NCI-H774 (cell line): Measurements from ENCODE around the gene PTPRJ.
"Not testable (repeated sequence)": the region's sequence is repeated elsewhere in the genome, so short reads cannot be mapped to it uniquely, and the experiment has no call there.

Source experiments
- DNase-seq: peaks from one replicate; lab custom pipeline; 2025; lab: John Stamatoyannopoulos, UW

PTPRJ gene

GRCh38 chr11:48122246-48122645, 141.9 kb downstream of the PTPRJ start:
- DNase-seq, result no peak

DNA sequence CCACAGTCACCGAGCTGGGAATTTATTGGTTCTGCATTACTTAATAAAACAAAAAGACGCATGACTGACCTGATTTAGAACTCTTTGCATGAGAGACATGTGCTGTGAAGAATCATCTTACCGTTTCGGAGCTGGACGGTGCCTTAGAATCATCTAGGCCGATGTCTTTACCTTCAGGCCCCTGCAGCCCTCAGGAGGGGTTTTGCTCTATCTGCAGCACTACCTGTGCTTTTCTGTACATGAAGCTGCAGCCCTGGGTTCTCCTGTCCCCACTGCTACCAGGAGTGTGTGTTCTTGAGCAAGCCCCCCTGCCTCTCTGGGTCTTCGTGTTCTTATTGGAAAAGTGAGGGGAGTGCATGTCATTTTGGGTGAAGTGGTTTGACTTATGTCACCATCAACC, 142.3 kb downstream of the PTPRJ start:
- DNase-seq, result no peak

- DNase-seq, result no peak
Measured at GRCh38 chr11:48123254-48123875, 143.0 kb downstream of the PTPRJ start.

DNA sequence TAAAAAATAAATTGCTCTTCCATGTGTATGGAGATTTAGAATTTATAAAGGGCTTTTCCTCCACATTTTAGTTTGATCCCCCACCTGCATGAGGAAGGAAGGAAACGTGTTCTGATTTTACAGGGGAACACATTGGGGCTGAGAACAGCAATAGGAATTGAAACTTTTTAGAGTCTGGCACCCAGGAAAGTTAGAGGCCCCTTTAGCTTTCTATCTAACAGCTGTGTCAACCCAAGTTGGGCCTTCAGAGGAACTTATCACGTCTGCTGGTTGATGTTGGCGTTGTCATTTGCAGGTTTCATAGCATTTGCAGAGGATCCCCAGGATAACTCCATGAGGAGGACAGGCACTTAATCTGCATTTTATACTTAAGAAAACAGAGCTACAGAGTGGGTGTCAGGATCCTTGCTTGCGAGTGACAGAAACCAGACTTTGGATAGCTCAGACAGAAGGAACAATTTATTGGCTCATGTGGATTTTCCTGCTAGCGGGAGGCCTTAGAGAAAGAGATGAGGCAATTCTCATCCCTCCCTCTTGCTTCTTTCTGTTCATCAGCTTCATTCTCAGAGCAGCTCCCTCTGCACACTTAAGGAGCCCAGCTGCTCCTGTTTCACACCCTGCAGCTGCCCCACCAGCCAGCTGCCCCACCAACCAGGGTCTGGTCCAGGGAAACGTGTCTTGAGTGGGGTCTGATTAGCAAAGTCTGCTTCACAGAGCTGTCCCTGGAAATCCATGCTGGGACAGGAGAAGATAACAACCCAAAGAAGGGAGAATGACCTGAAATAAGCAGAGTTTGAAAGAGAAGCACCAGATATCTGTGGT, 143.8 kb downstream of the PTPRJ start:
- DNase-seq, result no peak

- no peak for DNase-seq
Measured at GRCh38 chr11:48124880-48125279, 144.5 kb downstream of the PTPRJ start.

GRCh38 chr11:48125866-48126265, 145.5 kb downstream of the PTPRJ start:
- DNase-seq, result no peak

- no peak for DNase-seq
Measured at GRCh38 chr11:48127521-48128183, 147.3 kb downstream of the PTPRJ start.

- DNase-seq, result no peak
Measured at GRCh38 chr11:48129697-48130395, 149.5 kb downstream of the PTPRJ start.

- no peak for DNase-seq
Measured at GRCh38 chr11:48134221-48134922, 154.0 kb downstream of the PTPRJ start.

GRCh38 chr11:48138222-48138621, 157.9 kb downstream of the PTPRJ start:
- DNase-seq, result no peak

DNA sequence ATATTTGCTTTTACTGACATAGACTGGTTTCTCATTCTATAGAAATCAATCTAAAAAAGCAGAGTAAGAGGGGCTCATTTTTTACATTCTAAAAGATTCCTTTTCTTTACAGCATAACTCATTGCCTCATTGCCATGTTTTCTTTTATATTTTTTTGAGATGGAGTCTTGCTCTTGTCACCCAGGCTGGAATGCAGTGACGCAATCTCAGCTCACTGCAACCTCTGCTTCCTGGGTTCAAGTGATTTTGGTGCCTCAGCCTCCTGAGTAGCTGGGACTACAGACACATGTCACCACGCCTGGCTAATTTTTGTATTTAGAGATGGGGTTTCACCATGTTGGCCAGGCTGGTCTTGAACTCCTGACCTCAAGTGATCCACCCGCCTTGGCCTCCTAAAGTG, 159.5 kb downstream of the PTPRJ start:
- DNase-seq, result not testable (repeated sequence)

GRCh38 chr11:48141475-48142122, 161.2 kb downstream of the PTPRJ start:
- DNase-seq, result peak; percentile 25

GRCh38 chr11:48142889-48143288, 162.5 kb downstream of the PTPRJ start:
- no peak for DNase-seq

DNA sequence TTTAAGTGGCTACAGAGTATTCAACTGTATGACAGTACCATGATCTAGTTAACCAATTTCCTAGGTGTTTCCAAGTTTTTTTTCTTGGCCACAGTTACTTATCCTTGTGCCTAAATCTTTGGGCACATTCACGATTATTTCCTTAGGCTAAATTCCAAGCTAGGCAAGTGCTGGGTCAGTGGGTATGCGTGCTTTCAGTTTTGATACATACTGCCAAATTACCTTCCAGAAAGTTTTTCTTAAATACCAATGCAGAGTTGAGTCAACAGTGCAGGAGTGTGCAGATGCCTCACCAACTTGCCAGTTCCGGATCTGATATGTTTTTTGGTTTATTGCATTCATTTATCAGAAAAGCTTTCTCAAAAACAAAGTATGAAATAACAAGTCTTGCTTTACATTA, 168.4 kb downstream of the PTPRJ start:
- no peak for DNase-seq

DNA sequence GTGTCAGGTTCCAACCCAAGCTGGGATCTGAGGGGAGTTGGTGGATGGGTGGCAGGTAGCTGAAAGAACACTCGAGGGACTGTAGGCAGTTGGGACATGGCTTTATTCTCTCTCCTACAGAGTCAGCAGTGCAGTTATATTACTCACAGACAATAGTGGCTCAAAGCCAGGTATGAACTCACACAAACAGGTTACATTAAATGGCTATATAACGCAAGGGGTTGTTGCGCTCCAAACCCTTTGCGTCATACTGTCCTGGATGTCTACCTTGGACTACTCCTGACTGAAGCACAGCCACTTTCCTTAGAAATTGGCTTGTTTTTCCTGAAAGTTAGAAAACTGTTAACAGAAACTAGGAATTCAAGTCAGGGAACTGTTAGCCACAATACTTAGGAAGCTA, 169.9 kb downstream of the PTPRJ start:
- DNase-seq, result no peak

- DNase-seq, result no peak
Measured at GRCh38 chr11:48154151-48154550, 173.8 kb downstream of the PTPRJ start.

GRCh38 chr11:48161951-48162884, 181.9 kb downstream of the PTPRJ start:
- no peak for DNase-seq

GRCh38 chr11:48162885-48163268, 182.5 kb downstream of the PTPRJ start:
- DNase-seq, result no peak

- no peak for DNase-seq
Measured at GRCh38 chr11:48163360-48164100, 183.2 kb downstream of the PTPRJ start.

GRCh38 chr11:48164836-48165235, 184.5 kb downstream of the PTPRJ start:
- no peak for DNase-seq
